Kidney epithelial cell (primary cell): ENCODE measurements around the gene GPR152. TPM values are rescaled to one million over a fixed set of nuclear protein-coding genes. Genes with fewer than 3 reads are reported as not detected.

Experiments
- DNase-seq: peaks from one replicate; pipeline ENCODE4 v3.0.0-alpha.2; 2010; ENCODE audit warnings: low read depth
- H3K27me3 ChIP-seq: 2 replicates; pipeline ENCODE4 v1.6.0; 2011; ENCODE audit warnings: low read length; ENCODE audit not compliant: control insufficient read depth, insufficient read depth
- H3K36me3 ChIP-seq: 2 replicates; pipeline ENCODE4 v1.5.1; 2011; ENCODE audit warnings: low read length; ENCODE audit not compliant: control insufficient read depth, insufficient read depth
- H3K4me3 ChIP-seq: 2 replicates; pipeline ENCODE4 v1.5.1; 2011; ENCODE audit warnings: low read depth, mild to moderate bottlenecking, control low read depth, low read length
- total RNA-seq: library from RNA; depleted of rRNA; stranded (reverse); fragments of >200 nt; gene quantifications from 2 replicates; pipeline ENCODE4 v1.2.3, GENCODE V29; 2015
- TF ChIP-seq, protein P1 (sequence below): IDR thresholded peaks from 2 replicates; pipeline ENCODE4 v1.5.1; 2011; ENCODE audit warnings: mild to moderate bottlenecking, moderate library complexity, low read length, control low read depth, inconsistent platforms; ENCODE audit not compliant: insufficient read depth, poor library complexity, severe bottlenecking

Gene GPR152
- total RNA-seq, 1 donor from 2014 or later = not detected

DNA sequence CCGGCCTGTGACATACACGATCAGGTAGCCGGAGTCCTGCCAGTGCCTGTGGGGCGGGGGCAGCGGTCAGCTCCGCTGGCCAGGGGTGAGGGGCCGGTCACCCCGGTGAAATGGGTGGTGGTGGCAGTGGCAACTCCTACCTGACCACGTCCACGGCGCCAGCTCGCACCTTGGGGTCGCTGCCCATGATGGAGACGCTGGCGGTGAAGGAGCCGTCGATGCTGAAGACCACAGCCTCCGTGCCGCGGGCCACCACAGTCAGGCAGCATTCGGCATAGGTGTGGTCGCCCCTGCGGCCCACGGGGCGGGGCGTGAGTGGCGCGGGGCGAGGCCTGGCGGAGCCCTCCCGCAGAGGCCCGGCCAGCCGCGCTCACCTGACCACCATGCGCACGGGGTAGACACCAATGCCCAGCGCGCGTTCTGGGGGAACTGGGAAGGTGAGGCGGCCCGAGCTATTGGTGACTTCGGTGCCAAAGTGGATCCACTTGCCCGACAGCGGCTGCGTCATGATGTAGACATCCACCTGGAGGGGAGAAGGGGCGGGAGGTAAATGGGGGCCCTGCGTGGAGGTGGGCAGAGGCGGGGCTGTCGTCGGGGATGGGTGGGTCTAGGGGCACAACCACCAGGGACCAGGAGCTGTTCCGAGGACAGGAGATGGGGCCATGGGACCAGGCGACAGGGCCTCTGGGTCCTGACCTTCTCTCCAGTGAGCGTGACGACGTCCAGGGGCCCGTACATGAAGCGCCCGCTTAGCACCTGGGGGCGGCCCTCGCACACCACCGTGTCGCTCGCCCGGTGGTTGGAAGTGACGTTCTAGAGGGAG lies 41.2 kb upstream of the GPR152 start:
- TF ChIP-seq, protein P1, sequence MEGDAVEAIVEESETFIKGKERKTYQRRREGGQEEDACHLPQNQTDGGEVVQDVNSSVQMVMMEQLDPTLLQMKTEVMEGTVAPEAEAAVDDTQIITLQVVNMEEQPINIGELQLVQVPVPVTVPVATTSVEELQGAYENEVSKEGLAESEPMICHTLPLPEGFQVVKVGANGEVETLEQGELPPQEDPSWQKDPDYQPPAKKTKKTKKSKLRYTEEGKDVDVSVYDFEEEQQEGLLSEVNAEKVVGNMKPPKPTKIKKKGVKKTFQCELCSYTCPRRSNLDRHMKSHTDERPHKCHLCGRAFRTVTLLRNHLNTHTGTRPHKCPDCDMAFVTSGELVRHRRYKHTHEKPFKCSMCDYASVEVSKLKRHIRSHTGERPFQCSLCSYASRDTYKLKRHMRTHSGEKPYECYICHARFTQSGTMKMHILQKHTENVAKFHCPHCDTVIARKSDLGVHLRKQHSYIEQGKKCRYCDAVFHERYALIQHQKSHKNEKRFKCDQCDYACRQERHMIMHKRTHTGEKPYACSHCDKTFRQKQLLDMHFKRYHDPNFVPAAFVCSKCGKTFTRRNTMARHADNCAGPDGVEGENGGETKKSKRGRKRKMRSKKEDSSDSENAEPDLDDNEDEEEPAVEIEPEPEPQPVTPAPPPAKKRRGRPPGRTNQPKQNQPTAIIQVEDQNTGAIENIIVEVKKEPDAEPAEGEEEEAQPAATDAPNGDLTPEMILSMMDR = no peak
- DNase-seq = no peak
- Histone ChIP-seq H3K4me3 (no peak overlapping the region), H3K36me3 (peaks cover 5% of the 10 kb centered on the region), H3K27me3 (no peaks in the 10 kb centered on the region)

DNA sequence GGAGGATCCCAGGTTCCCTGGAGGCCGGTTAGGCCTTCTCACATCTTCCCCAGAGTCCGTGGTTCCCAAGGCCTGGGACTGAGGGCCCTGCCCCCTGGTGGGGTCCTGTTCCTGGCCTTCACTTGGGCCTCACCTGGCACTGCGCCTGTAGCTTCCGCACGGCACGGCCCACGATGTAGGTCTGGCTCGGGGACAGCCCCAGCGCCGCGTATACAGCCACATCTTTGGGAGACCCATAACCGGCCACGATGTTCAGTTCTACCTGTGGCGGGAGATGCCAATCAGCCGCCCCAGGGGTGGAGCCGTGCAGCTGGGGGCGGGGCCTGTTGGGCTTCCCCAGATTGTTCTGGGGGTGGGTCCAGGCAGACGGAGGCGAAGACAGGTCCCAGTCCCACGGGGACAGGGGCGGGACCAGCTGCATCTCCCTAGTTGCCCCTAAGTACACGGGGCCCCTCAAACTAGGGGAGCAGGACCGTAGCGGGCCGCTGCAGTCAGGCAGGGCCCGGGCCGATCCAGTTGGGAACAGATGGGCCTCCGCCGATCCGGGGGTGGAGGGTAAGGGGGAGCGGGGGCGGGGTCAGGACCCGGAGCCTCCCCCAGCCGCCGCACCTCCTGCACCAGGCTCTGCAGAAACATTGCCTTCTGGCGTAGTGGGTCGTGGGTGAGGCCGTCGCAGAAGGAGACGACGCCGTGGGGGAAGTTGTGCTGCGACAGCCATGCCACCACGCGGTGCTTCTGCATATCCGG lies 40.4 kb upstream of the GPR152 start:
- TF ChIP-seq, protein P1 = no peak
- H3K27me3 ChIP-seq = no peaks in the 10 kb centered on the region
- no peak overlapping the region for H3K4me3 ChIP-seq
- peaks cover 5% of the 10 kb centered on the region for H3K36me3 ChIP-seq
- DNase-seq = no peak

DNA sequence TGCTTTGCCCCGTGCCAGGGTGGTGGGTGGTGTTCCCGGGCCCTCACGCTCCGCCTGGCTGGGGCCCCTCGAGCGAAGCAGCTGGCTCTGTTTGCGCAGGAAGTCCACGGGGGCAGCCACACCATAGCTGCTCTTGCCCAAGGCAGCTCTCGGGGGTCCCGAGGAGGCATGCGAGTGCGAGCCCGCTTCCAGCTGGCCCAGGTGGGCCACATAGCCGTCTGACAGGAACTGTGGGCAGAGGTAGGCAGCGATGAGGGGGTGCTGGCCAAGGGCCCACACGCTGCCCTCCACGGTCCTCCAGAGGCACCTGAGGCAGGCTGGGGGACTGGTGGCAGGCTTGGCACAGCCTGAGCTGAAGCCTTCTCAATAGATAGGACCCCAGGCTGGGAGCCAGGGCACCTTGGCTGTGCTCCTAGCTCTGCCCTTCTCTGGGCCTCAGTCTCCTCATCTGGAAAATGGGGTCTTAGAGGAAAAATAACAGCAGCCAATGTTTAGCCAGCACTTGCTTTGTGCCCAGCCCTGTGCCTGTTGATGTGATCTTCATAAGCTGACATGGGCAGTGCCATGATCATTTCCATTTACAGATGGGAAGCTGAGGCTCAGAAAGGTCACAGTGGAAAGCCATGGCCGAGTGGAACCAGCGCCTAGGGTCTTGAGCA lies 39.7 kb upstream of the GPR152 start:
- Histone ChIP-seq H3K27me3 (no peaks in the 10 kb centered on the region), H3K36me3 (peaks cover 5% of the 10 kb centered on the region), H3K4me3 (no peak overlapping the region)
- DNase-seq = no peak
- TF ChIP-seq, protein P1 = no peak

- no peaks in the 10 kb centered on the region for H3K27me3 ChIP-seq
- no peak overlapping the region for H3K4me3 ChIP-seq
- no peak for DNase-seq
- TF ChIP-seq, protein P1 = no peak
- H3K36me3 ChIP-seq = peaks cover 5% of the 10 kb centered on the region
Observed at GRCh38 chr11:67491276-67492068, 38.9 kb upstream of the GPR152 start.

DNA sequence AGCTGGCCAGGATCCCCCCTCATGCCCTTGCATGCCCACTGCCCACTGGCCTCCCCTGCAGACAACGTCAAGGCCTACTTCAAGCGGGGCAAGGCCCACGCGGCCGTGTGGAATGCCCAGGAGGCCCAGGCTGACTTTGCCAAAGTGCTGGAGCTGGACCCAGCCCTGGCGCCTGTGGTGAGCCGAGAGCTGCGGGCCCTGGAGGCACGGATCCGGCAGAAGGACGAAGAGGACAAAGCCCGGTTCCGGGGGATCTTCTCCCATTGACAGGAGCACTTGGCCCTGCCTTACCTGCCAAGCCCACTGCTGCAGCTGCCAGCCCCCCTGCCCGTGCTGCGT lies 38.2 kb upstream of the GPR152 start:
- DNase-seq = no peak
- no peaks in the 10 kb centered on the region for H3K27me3 ChIP-seq
- no peak overlapping the region for H3K4me3 ChIP-seq
- TF ChIP-seq, protein P1 = no peak
- peaks cover 5% of the 10 kb centered on the region for H3K36me3 ChIP-seq
